NCI-H2029 treated with DMSO at 0.1 percent for 48 hours (cell line): Measurements from ENCODE around the gene ABHD5.
"Not testable (repeated sequence)": the region's sequence is repeated elsewhere in the genome, so short reads cannot be mapped to it uniquely, and the experiment has no call there.

ENCODE experiments used
- DNase-seq: peaks from one replicate; lab custom pipeline; 2025; lab: John Stamatoyannopoulos, UW

Gene ABHD5

GRCh38 chr3:43690400-43691119 lies at the start of gene ABHD5:
ABHD5 (plus strand) TSS chr3:43690938; CDS start chr3:43690993, 55 bp downstream.
- DNase-seq = peak; percentile 87

- no peak for DNase-seq
Measured at GRCh38 chr3:43641306-43642114, 49.2 kb upstream of the ABHD5 start.

- DNase-seq = peak; percentile 86
Measured at GRCh38 chr3:43644443-43644842, 46.3 kb upstream of the ABHD5 start.

- DNase-seq = no peak
Measured at GRCh38 chr3:43647331-43648166, 43.2 kb upstream of the ABHD5 start.

- no peak for DNase-seq
Measured at GRCh38 chr3:43648957-43649356, 41.8 kb upstream of the ABHD5 start.

- DNase-seq = no peak
Measured at GRCh38 chr3:43649365-43649968, 41.3 kb upstream of the ABHD5 start.

GRCh38 chr3:43650345-43650744 lies 40.4 kb upstream of the ABHD5 start:
- DNase-seq = no peak

- not testable (repeated sequence) for DNase-seq
Measured at GRCh38 chr3:43656390-43656789, 34.3 kb upstream of the ABHD5 start.

- DNase-seq = no peak
Measured at GRCh38 chr3:43659250-43659880, 31.4 kb upstream of the ABHD5 start.

- not testable (repeated sequence) for DNase-seq
Measured at GRCh38 chr3:43661376-43661775, 29.4 kb upstream of the ABHD5 start.

GRCh38 chr3:43665011-43665410 lies 25.7 kb upstream of the ABHD5 start:
- DNase-seq = not testable (repeated sequence)

GRCh38 chr3:43670635-43671522 lies 19.9 kb upstream of the ABHD5 start:
- no peak for DNase-seq

- DNase-seq = no peak
Measured at GRCh38 chr3:43674345-43675085, 16.2 kb upstream of the ABHD5 start.

- no peak for DNase-seq
Measured at GRCh38 chr3:43675593-43675992, 15.1 kb upstream of the ABHD5 start.

GRCh38 chr3:43676441-43676840 lies 14.3 kb upstream of the ABHD5 start:
- DNase-seq = no peak

- DNase-seq = not testable (repeated sequence)
Measured at GRCh38 chr3:43678375-43678774, 12.4 kb upstream of the ABHD5 start.

- not testable (repeated sequence) for DNase-seq
Measured at GRCh38 chr3:43678887-43679449, 11.8 kb upstream of the ABHD5 start.

GRCh38 chr3:43680857-43681256 lies 9.9 kb upstream of the ABHD5 start:
- DNase-seq = not testable (repeated sequence)

GRCh38 chr3:43684944-43685343 lies 5.8 kb upstream of the ABHD5 start:
- DNase-seq = no peak
